GM04503 (cell line): ENCODE results near the gene GNA12.
A peak's percentile ranks its signal among the peaks of the same experiment; 100 is the strongest.
"Not testable (repeated sequence)": the region's sequence is repeated elsewhere in the genome, so short reads cannot be mapped to it uniquely, and the experiment has no call there.

Experiments used
- DNase-seq: peaks from one replicate; pipeline ENCODE4 v3.0.0-alpha.2; 2012; ENCODE audit warnings: low read depth

GNA12 gene

DNA sequence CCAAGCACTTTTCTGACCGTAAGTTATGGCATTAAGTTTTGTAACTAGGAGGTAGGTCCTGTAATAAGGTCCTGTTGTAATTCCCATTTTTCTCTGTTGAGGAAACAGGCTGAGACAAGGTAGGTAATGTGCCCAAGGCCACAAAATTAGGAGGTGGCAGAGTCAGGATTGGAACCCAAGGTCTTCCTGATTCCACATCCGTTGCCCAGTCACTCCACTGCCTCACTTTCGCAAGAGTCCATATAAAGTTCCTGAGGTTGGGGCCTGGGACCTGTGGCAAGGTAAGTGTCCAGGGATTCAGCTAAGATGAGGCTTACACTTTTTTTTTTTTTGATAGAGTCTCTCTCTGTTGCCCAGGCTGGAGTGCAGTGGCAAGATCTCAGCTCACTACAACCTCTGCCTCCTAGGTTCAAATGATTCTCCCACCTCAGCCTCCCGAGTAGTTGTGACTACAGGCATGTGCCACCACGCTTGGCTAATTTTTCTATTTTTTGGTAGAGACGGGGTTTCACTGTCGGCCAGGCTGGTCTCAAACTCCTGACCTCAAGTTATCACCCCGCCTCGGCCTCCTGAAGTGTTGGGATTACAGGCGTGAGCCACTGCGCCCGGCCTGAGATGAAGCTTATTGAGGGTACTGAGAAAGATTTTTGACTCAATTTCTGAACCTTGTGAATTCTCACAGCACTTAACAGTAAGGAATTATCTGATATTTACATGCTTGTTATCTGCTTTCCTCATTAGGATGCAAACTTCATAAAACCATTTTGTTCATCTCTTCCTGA is 20.3 kb upstream of the GNA12 start:
- DNase-seq = no peak

DNA sequence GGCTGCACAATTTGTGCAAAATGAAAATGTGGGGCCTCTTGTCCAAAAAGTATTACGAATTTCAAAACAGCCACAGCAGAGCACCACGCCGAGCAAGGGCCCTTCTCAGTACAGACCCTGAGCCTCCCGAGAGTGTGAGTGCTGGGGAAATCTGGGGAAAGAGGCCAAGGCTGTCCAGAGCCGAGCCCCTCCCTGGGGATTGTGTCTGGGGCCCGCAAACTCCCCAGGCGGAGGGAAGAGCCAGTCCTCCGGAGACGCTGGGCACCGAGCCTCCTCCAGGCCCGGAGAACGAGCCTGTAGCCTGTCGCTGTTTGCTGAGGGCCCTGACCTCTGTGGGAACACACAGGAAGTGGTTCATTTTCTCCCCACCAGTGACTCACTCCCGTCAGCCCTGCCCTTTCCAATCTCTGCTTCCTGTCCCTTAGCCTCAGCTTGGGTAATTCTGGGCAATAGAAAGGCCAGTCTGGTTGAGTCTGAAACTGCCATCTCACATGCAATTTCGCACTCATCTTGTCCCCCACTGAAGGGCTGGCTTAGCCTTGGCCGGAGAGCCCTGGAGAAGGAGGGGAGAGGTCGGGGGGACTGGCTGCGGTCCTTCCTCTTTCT is 19.5 kb upstream of the GNA12 start:
- DNase-seq = peak; percentile 85

DNA sequence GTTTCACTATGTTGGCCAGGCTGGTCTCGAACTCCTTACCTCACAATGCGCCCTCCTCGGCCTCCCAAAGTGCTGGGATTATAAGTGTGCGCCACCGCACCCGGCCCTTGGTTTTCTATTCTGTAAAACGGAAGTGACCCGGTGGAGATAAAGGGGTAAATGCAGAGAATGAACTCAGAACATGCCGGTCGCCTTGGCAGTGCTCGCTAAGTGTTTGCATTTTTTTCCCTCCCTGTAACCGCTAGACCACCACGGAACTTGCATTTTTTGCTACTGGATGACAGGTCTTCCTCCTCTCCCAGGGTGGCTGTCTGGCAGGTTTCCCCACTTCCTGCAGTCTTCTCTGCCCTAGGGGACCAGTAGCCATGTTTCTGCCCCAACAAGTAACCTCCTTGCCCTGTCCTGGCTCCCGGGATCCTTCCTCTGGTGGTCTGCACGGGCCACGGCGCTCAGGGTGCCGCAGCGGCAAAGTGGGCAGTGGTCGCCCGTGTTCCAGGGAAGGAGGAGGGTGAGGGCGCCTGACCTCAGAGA is 18.8 kb upstream of the GNA12 start:
- DNase-seq = no peak

DNA sequence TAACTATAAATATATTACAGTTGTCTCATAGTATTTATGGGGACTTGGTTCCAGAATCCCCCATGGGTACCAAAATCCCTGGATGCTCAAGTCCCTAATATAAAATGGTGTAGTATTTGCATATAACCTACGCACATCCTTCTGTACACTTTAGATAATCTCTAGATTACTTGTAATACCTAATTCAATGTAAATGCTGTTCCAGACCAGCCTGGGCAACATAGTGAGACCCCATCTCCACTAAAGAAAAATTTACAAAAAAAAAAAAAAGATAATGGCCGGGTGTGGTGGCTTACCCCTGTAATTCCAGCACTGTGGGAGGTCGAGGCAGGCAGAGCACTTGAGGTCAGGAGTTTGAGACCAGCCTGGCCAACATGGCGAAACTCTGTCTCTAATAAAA is 17.4 kb upstream of the GNA12 start:
- no peak for DNase-seq

DNA sequence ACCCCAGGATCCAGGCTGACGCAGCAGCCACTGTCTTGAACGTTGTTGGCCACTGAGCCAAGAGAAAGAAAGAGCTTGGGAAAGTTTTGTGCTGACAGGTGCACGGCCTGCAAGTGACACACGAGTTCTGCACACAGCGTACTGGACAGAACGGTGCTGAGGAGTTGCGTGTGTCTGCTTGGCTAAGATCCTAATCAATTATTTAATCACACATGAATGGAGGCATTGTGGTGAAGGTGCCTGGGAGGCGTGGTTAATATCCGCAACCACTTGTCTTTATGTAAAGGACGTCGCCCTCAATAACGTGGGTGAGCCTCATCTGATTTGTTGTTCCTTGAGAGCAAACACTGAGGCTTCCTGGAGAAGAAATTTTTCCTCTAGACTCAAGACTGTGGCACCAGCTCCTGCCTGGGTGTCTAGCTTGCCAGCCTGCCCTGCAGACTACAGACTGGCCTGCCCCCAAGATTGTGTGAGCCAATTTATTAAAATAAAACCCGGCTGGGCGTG is 16.6 kb upstream of the GNA12 start:
- no peak for DNase-seq

DNA sequence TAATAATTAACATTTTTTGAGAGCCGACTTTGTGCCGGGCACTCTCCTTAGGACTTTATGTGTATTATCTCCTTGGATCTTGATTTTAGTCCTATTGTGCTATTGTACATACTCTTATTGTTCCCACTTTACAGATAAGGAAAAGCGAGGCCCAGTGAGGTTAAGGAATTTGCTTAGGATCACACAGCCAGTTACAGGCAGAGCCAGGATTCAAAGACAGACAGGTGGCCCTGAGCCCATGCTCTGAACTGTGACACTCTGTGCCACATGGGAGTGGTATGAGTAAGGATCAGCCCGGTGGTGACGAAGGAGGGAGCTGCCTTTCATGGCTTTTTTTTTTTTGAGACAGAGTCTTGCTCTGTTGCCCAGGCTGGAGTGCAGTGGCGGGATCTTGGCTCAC is 15.8 kb upstream of the GNA12 start:
- DNase-seq = no peak

DNA sequence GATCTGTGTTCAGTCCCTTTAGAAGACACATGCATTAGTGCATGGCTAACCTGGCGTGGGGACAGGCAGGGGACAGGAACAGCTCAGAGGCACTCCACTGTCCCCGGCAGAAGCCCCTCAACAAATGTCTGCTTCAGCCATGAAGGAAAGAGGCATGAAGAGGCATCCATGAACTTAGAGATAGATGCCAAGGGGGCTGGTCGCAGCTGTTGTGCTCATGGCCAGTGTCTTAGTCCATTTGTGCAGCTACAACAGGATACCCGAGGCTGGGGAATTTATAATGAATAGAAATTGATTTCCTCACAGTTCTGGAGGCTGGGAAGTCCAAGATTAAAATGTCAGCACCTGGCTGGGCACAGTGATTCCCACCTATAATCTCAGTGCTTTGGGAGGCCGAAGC is 14.5 kb upstream of the GNA12 start:
- no peak for DNase-seq

DNA sequence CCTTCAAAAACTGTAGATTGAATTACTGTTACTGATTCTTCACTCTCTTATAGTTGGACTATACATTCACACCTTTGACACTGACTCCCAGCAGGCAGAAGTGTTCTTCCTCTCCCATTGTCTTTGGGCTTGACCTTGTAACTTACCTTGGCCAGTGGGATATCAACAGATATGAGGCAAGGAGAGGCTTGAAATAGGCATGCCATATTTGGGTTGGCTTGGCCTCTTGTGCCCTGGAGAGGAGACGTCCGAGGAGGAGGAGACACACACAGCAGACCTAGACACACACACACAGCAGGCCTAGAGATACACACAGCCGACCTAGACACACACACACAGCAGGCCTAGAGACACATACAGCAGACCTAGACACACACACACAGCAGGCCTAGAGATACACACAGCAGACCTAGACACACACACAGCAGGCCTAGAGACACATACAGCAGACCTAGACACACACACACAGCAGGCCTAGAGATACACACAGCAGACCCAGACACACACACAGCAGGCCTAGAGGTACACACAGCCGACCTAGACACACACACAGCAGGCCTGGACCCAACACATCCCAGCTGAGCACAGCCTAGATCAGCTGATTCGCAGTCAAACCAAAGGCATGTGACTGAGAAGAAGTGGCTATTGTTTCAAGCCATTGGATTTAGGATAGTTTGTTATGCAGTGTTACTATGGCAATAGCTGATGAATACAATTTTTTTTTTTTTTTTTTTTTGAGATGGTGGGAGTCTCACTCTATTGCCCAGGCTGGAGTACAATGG is 12.5 kb upstream of the GNA12 start:
- no peak for DNase-seq

DNA sequence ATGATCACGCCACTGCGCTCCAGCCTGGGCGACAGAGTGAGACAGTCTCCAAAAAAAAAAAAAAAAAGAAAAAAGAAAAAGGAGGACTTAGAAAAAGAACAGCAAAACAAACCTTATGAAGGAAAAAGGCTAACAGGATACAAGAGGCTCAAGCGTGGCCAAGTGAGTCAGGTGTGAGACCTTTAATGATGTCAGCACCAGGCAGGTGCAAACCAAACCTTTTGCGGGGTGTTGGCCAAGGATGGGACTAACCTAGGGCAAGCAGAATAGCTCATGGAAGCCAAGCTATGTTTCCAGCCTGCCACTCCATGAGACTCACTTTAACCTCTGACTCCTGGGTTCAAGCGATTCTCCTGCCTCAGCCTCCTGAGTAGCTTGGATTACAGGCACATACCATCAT is 11.3 kb upstream of the GNA12 start:
- DNase-seq = no peak

DNA sequence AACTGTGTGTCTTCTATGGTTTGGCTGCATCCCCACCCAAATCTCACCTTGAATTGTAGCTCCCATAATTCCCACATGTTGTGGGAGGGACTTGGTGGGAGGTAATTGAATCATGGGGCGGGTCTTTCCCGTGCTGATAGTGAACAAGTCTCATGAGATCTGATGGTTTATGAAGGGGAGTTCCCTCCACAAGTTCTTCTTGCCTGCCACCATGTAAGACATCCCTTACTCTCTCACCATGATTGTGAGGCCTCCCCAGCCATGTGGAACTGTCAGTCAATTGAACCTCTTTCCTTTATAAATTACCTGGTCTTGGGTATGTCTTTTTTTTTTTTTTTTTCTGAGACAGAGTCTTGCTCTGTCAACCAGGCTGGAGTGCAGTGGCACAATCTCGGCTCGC is 9.4 kb upstream of the GNA12 start:
- not testable (repeated sequence) for DNase-seq

DNA sequence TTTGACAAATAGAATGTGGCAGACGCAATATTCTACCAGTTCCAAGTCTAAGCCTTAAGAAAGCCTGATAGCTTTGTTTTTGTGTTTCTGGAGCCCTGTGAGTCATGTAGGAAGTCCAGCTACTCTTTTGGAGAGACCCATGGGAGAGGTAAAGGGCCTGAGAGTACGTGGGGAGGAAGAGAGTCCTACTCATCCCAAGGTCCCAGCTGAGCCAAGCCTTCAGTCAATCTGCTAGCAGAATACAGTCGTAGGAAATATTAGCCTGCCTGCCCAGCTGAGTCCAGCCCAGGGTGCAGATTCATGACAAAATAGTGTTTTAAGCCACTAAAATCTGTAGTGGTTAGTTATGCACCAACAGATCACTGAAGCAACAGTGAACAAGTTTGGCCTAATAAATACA is 9.0 kb upstream of the GNA12 start:
- DNase-seq = no peak

DNA sequence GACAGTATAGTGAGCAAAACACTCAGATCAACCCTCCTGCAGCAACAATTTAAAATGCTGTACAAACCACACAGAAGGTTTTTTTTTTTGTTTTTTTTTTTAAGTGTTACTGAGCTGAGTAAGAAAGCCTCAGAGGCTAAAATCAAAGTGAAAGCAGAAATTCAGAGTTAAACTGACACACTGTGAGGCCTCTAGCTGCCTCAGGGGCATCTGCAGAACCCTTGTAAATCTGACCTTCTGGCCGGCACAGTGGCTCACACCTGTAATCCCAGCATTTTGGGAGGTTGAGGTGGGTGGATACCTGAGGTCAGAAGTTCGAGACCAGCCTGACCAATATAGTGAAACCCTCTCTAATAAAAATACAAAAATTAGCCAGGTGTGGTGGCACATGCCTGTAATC is 7.4 kb upstream of the GNA12 start:
- no peak for DNase-seq

DNA sequence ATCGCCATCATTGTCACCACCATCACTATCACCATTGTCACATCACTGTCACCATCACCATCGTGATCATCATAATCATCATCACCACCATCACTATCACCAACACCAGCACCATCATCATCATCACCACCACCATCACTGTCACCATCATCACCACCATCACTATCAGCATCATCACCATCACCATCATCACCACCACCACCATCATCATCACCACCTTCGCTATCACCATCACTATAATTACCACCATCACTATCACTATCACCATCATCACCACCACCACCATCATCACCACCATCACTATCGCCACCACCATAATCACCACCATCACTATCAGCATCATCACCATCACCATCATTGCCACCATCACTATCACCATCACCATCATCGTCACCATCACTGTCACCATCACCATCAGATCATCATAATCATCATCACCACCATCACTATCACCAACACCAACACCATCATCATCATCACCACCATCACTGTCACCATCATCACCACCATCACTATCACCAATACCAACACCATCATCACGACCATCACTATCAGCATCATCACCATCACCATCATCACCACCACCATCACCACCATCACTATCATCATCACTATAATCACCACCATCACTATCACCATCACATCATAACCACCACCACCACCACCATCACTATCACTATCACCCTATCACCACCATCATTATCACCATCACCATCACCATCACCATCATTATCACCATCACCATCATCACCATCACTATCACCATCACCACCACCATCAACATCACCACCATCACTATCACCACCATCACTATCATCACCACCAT is 6.0 kb upstream of the GNA12 start:
- DNase-seq = no peak

DNA sequence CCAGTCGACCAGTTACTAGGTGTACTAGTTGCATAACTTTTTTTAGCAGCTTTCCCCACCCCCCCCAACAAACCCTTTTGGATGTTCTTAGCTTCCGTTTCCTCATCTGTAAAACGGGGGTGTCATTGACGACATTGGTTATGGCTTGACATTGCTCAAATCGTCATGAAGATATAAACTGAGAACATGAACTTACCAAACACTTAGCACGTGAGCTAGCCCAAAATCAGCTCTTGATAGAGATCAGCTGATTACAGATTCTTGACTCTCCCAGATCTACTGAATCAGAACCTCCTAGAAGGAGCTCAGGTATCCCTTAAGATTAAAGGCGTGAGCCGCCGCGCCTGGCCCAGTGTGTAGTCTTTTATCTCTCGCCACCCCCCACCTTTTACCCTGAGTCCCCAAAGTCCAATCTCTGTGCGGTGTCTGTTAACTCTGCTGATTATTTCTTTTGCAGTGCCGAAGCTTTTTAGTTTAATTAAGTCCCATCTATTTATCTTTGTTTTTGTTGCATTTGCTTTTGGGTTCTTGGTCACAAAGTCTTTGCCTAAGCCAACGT is 1.0 kb upstream of the GNA12 start:
- DNase-seq = no peak

DNA sequence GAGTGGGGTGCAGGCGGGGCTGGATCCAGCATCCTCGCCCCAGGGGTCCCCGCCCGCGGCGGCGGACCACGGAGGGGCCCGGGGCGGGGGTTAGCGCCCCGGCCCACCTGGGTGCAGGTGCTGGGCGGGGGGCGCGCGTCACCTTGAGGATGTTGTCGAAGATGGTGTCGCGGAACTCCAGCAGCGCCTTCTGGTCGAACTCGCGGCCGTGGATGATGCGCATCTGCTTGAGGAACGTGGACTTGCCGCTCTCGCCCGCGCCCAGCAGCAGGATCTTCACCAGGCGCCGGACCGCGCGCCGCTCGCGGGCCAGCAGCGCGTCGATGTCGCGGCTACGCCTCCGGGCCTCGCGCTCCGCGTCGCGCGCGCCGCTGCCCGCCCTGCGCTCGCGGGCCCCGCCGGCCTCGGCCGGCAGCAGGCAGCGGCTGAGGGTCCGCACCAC is 376 bp downstream of the GNA12 start:
- no peak for DNase-seq

DNA sequence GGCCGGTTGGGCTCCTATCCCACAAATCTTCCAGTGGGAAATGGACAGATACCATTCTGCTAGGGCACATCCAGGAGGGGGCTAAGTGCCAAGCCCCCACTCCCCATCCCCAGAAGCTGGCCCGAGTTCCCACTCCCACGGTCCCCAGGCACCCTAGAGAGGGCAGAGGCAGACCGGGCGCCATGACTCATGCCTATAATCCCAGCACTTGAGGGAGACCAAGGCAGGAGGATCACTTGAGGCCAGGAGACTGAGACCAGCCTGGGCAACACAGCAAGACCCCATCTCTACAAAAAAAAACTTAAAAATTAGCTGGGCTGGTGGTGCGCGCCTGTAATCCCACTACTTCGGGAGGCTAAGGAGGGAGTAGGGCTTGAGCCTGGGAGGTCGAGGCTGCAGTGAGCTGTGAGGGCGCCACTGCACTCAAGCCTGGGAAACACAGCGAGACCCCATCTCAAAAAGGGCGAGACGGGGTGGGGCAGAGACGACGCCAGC is 870 bp downstream of the GNA12 start:
- no peak for DNase-seq

DNA sequence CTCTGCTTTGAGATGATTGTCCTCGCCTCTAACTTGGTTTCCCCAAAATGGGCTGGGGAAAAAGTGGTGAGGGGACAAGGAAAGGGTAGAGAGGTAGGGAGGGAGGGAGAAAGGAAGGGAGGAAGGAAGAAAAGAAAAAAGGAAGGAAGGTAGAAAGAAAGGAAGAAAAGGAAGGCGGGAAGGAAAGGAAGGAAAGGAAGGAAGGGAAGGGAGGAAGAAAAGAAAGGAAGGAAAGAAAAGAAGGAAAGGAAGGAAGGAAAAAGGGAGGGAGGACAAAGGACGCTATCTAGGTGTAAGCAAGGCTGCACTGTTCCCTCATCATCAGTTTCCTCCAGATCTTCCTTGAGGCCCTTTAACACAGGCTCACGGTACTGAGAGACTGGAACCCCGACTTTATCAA is 2.2 kb downstream of the GNA12 start:
- DNase-seq = no peak

DNA sequence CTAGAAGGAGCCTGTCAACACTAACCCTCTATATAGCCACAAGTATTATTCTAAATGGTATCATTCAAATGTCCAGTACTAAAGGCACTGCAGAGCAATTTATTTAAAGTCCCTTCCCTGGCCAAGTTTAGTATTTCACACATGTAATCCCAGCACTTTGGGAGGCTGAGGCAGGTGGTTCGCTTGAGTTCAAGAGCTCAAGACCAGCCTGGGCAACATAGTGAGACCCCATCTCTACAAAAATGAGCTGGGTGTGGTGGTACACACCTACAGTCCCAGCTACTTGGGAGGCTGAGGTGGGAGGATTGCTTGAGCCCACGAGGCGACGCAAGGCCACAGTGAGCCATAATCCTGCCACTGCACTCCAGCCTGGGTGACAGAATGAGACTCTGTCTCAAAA is 3.6 kb downstream of the GNA12 start:
- no peak for DNase-seq

DNA sequence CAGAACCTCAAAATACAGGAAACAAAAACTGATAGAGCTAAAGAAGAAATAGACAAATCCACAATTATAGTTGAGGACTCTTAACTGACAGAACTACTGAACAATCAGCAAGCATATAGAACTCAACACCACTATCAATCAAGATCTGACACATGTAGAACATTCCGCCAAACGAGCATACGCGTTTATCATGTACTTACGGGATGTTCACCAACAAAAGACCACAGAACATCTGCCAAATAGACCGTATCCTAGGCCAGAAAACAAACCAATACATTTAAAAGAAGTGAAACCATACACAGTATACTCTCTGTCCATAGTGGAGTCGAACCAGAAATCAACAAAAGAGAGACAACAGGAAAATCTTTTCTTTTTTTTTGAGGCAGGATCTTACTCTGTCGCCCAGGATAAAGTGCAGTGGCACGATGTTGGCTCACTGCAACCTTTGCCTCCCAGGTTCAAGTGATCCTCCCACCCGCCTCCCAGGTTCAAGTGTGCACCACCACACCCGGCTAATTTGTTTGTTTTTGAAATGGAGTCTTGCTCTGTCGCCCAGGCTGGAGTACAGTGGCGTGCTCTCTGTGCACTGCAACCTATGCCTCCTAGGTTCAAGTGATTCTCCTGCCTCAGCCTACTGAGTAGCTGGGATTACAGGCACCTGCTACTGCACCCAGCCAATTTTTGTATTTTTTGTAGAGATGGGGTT is 5.1 kb downstream of the GNA12 start:
- DNase-seq = no peak

DNA sequence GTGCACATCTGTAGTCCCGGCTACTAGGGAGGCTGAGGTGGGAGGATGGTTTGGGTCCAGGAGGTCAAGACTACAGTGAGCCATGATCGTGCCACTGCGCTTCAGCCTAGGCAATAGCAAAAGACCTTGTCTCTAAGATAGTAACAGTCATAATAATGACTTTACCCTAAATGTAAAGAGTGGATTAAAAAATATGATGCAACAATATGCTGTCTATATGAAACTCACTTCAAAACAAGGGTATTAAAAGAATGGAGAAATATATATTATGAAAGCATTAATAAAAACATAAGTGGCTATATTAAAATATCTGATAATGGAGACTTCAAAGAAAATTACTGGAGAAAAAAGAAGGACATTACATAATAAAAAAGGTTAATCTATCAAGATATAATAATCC is 5.7 kb downstream of the GNA12 start:
- no peak for DNase-seq

DNA sequence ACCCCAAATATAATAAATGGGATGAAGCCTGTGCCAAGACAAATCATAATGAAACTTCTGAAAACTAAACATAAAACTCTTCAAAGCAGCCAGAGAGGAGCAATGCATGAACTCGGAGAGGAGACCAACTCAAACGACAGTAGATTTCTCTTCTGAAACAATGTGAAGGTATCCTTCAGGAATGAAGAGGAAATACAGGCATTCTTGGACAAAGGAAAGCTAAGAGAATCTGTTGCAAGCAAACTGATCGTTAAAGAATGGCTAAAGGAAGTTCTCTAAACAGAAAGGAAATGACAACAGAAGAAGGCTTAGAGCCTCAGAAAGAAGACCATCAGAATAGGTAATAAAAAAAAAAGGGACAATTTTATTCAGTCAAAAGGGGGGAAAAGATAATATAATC is 6.6 kb downstream of the GNA12 start:
- DNase-seq = no peak
